ENCODE results near the gene SINHCAF. TPM values are rescaled to one million over a fixed set of nuclear protein-coding genes. Genes with fewer than 3 reads are reported as not detected.

The SINHCAF gene
- total and polyA plus RNA-seq, 4 donors, result 2.3 to 10.3 (median 4.9) TPM

DNA sequence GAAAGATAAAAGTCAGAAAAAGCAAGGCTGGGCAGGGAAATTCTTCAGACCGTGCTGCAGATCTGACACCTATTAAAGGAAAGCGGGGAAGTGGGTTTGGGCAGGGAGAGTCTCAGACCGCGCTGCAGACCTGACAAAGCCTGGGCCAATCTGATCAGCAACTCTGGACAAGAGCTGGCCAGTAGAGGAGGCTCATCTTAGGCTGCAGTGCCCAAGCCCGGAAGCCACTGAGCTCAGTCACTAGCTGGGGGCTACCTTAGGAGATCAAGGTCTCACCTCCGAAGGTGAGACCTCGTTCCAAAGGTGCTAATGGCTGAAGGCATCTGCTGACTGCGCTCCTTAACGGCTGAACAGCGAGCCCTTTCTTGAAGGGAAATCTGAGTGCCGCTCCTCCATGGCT is 60.2 kb downstream of the SINHCAF start:
- no peak overlapping the region for H3K4me3 ChIP-seq (ENCODE audit: low read depth in 1 of 3, low read length in 3 of 3)

DNA sequence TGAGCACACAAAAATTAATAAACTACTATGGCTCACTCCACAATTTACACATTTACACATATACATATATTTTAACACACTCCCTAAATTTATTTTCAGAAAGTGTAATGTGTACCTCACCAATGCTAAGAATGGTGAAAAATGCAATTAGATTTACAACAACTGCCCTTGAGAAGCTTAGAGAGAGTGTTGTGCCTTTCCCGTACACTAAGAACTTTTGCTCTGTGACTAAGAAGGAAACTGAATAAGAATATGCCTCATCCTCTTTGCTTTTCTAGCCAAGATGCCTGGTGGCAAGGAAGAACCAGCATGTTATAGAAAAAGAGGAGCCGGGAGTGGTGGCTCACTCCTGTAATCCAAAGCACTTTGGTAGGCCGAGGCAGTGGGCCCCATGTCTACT is 62.3 kb downstream of the SINHCAF start:
- DNase-seq (ENCODE audit: low spot score), result no peak
- no peaks in the 10 kb centered on the region for H3K36me3 ChIP-seq (ENCODE audit: control insufficient read depth in 4 of 4, insufficient read depth in 3 of 4, low read depth in 1 of 4, low read length in 3 of 4)
- TF ChIP-seq HNF4A (conservative IDR thresholded peaks at IDR 0.05) (no peak), GABPA (IDR thresholded peaks at IDR 0.05 in 1 of 2, conservative IDR thresholded peaks at IDR 0.05 in 1 of 2) (no peak), RXRA (IDR thresholded peaks at IDR 0.05) (no peak), SP1 (IDR thresholded peaks at IDR 0.05) (no peak), NR2F2 (IDR thresholded peaks at IDR 0.05) (no peak), HNF4G (IDR thresholded peaks at IDR 0.05) (no peak), EGR1 (IDR thresholded peaks at IDR 0.05; ENCODE audit: low read depth in 2 of 2) (no peak), JUND (IDR thresholded peaks at IDR 0.05) (no peak), FOXA2 (IDR thresholded peaks at IDR 0.05) (no peak), TAF1 (conservative IDR thresholded peaks at IDR 0.05) (no peak), RAD21 (IDR thresholded peaks at IDR 0.05) (no peak)
- TF ChIP-seq, protein P1, sequence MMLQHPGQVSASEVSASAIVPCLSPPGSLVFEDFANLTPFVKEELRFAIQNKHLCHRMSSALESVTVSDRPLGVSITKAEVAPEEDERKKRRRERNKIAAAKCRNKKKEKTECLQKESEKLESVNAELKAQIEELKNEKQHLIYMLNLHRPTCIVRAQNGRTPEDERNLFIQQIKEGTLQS (IDR thresholded peaks at IDR 0.05), result no peak
- TF ChIP-seq, protein P2, sequence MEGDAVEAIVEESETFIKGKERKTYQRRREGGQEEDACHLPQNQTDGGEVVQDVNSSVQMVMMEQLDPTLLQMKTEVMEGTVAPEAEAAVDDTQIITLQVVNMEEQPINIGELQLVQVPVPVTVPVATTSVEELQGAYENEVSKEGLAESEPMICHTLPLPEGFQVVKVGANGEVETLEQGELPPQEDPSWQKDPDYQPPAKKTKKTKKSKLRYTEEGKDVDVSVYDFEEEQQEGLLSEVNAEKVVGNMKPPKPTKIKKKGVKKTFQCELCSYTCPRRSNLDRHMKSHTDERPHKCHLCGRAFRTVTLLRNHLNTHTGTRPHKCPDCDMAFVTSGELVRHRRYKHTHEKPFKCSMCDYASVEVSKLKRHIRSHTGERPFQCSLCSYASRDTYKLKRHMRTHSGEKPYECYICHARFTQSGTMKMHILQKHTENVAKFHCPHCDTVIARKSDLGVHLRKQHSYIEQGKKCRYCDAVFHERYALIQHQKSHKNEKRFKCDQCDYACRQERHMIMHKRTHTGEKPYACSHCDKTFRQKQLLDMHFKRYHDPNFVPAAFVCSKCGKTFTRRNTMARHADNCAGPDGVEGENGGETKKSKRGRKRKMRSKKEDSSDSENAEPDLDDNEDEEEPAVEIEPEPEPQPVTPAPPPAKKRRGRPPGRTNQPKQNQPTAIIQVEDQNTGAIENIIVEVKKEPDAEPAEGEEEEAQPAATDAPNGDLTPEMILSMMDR (IDR thresholded peaks at IDR 0.05; ENCODE audit: low read depth, low read length, missing input control), result no peak
- TF ChIP-seq, protein P3, sequence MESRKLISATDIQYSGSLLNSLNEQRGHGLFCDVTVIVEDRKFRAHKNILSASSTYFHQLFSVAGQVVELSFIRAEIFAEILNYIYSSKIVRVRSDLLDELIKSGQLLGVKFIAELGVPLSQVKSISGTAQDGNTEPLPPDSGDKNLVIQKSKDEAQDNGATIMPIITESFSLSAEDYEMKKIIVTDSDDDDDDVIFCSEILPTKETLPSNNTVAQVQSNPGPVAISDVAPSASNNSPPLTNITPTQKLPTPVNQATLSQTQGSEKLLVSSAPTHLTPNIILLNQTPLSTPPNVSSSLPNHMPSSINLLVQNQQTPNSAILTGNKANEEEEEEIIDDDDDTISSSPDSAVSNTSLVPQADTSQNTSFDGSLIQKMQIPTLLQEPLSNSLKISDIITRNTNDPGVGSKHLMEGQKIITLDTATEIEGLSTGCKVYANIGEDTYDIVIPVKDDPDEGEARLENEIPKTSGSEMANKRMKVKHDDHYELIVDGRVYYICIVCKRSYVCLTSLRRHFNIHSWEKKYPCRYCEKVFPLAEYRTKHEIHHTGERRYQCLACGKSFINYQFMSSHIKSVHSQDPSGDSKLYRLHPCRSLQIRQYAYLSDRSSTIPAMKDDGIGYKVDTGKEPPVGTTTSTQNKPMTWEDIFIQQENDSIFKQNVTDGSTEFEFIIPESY (IDR thresholded peaks at IDR 0.05), result no peak
- TF ChIP-seq, protein P4, sequence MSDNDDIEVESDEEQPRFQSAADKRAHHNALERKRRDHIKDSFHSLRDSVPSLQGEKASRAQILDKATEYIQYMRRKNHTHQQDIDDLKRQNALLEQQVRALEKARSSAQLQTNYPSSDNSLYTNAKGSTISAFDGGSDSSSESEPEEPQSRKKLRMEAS (IDR thresholded peaks at IDR 0.05), result no peak
- TF ChIP-seq, protein P5, sequence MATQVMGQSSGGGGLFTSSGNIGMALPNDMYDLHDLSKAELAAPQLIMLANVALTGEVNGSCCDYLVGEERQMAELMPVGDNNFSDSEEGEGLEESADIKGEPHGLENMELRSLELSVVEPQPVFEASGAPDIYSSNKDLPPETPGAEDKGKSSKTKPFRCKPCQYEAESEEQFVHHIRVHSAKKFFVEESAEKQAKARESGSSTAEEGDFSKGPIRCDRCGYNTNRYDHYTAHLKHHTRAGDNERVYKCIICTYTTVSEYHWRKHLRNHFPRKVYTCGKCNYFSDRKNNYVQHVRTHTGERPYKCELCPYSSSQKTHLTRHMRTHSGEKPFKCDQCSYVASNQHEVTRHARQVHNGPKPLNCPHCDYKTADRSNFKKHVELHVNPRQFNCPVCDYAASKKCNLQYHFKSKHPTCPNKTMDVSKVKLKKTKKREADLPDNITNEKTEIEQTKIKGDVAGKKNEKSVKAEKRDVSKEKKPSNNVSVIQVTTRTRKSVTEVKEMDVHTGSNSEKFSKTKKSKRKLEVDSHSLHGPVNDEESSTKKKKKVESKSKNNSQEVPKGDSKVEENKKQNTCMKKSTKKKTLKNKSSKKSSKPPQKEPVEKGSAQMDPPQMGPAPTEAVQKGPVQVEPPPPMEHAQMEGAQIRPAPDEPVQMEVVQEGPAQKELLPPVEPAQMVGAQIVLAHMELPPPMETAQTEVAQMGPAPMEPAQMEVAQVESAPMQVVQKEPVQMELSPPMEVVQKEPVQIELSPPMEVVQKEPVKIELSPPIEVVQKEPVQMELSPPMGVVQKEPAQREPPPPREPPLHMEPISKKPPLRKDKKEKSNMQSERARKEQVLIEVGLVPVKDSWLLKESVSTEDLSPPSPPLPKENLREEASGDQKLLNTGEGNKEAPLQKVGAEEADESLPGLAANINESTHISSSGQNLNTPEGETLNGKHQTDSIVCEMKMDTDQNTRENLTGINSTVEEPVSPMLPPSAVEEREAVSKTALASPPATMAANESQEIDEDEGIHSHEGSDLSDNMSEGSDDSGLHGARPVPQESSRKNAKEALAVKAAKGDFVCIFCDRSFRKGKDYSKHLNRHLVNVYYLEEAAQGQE (IDR thresholded peaks at IDR 0.05), result no peak
- H3K27me3 ChIP-seq (ENCODE audit: control insufficient read depth in 4 of 4, insufficient read depth in 4 of 4, low read length in 3 of 4), result no peaks in the 10 kb centered on the region
- no peaks in the 10 kb centered on the region for H3K9me3 ChIP-seq (ENCODE audit: control insufficient read depth in 4 of 4, low read length in 3 of 4)
- no peak overlapping the region for H3K27ac ChIP-seq (ENCODE audit: low read depth in 1 of 2, low read length in 2 of 2)
- WGBS, result 90% methylated on average over 3 of the region's 3 CpGs
- no peaks in the 10 kb centered on the region for H3K4me1 ChIP-seq (ENCODE audit: control insufficient read depth in 4 of 4, insufficient read depth in 4 of 4, low read length in 3 of 4)
- no peak overlapping the region for H3K4me3 ChIP-seq (ENCODE audit: low read depth in 1 of 3, low read length in 3 of 3)
- no peak overlapping the region for H3K9ac ChIP-seq (ENCODE audit: low read depth in 1 of 2, low read length in 2 of 2)

More for the DNA sequence above, 60.2 kb downstream of the SINHCAF start:
- no peaks in the 10 kb centered on the region for H3K36me3 ChIP-seq (ENCODE audit: control insufficient read depth in 4 of 4, insufficient read depth in 3 of 4, low read depth in 1 of 4, low read length in 3 of 4)
- TF ChIP-seq GABPA (IDR thresholded peaks at IDR 0.05 in 1 of 2, conservative IDR thresholded peaks at IDR 0.05 in 1 of 2) (no peak), RXRA (IDR thresholded peaks at IDR 0.05) (no peak), JUND (IDR thresholded peaks at IDR 0.05) (no peak), RAD21 (IDR thresholded peaks at IDR 0.05) (no peak), HNF4G (IDR thresholded peaks at IDR 0.05) (no peak), FOXA2 (IDR thresholded peaks at IDR 0.05) (no peak), SP1 (IDR thresholded peaks at IDR 0.05) (no peak), TAF1 (conservative IDR thresholded peaks at IDR 0.05) (no peak), FOXA1 (IDR thresholded peaks at IDR 0.05) (no peak), HNF4A (conservative IDR thresholded peaks at IDR 0.05) (no peak), EGR1 (IDR thresholded peaks at IDR 0.05; ENCODE audit: low read depth in 2 of 2) (no peak)
- TF ChIP-seq, protein P2 (IDR thresholded peaks at IDR 0.05; ENCODE audit: low read depth, low read length, missing input control), result no peak
- TF ChIP-seq, protein P4 (IDR thresholded peaks at IDR 0.05), result no peak
- no peaks in the 10 kb centered on the region for H3K4me1 ChIP-seq (ENCODE audit: control insufficient read depth in 4 of 4, insufficient read depth in 4 of 4, low read length in 3 of 4)
- H3K27me3 ChIP-seq (ENCODE audit: control insufficient read depth in 4 of 4, insufficient read depth in 4 of 4, low read length in 3 of 4), result no peaks in the 10 kb centered on the region
- DNase-seq (ENCODE audit: low spot score), result no peak
- H3K9ac ChIP-seq (ENCODE audit: low read depth in 1 of 2, low read length in 2 of 2), result no peak overlapping the region
- no peaks in the 10 kb centered on the region for H3K9me3 ChIP-seq (ENCODE audit: control insufficient read depth in 4 of 4, low read length in 3 of 4)
- 70% methylated on average over 11 of the region's 11 CpGs for WGBS
- no peak overlapping the region for H3K27ac ChIP-seq (ENCODE audit: low read depth in 1 of 2, low read length in 2 of 2)

All from liver (tissue), 9 donors.